A549 (cell line): Measurements from ENCODE around the gene SLC39A11. TPM values are rescaled to one million over a fixed set of nuclear protein-coding genes. Genes with fewer than 3 reads are reported as not detected.
"Not testable (repeated sequence)": the region's sequence is repeated elsewhere in the genome, so short reads cannot be mapped to it uniquely, and the experiment has no call there.

ENCODE experiments used
- ATAC-seq, 2 experiments: fragments of 200-7000 bp in 1 of 2; fragments of >200 bp in 1 of 2; cut with Nextera tagmentation in 1 of 2; cut with Tn5 transposase in 1 of 2; 3 replicates each; pipeline versions ENCODE4 v1.8.0 to v1.9.1; 2018 to 2020; ENCODE audit warnings: mild to moderate bottlenecking in 1 of 2, moderate library complexity in 1 of 2
- CTCF ChIA-PET: fragments of 300-600 bp; sonication (Branson Sonifier 250); formaldehyde crosslinking; extraction: SDS; loops from one replicate; lab custom pipeline; 2021; ENCODE audit warnings: antibody characterized with exemption, inconsistent platforms; lab: Yijun Ruan, JAX
- POLR2A ChIA-PET: fragments of 350-600 bp; formaldehyde crosslinking; extraction: SDS; loops from one replicate; lab custom pipeline; 2021; ENCODE audit warnings: antibody characterized with exemption, inconsistent platforms; lab: Yijun Ruan, JAX
- DNase-seq, 2 experiments: peaks; one replicate each; pipeline versions ENCODE4 v3.0.0 to v3.0.0-alpha.2; 2011 to 2016; ENCODE audit warnings: low read depth in 1 of 2, low spot score in 1 of 2
- FAIRE-seq: peaks from 2 replicates; lab custom pipeline; 2011; peaks lifted over from hg19 to GRCh38; lab: Jason Lieb, UNC
- H3K27ac ChIP-seq, 2 experiments: fragments of >200 bp; sonication (Bioruptor Twin); formaldehyde crosslinking; 3 replicates each; pipeline ENCODE4 v1.5.1; 2016 to 2017
- H3K4me1 ChIP-seq: fragments of >200 bp; sonication (Bioruptor Twin); formaldehyde crosslinking; 3 replicates; pipeline ENCODE4 v1.6.1; 2016
- H3K4me2 ChIP-seq: fragments of >200 bp; sonication (Bioruptor Twin); formaldehyde crosslinking; 3 replicates; pipeline ENCODE4 v1.6.1; 2016
- H3K4me3 ChIP-seq: fragments of >200 bp; sonication (Bioruptor Twin); formaldehyde crosslinking; 3 replicates; pipeline ENCODE4 v1.5.1; 2016
- H3K9me3 ChIP-seq: fragments of >200 bp; sonication (Bioruptor Twin); formaldehyde crosslinking; 3 replicates; pipeline ENCODE4 v1.6.1; 2016
- BCL3 ChIP-seq: fragments of >200 bp; sonication (Bioruptor Twin); formaldehyde crosslinking; IDR thresholded peaks from 3 replicates; pipeline ENCODE4 v1.6.1; 2016
- BHLHE40 ChIP-seq: IDR thresholded peaks from 2 replicates; pipeline ENCODE4 v1.6.1; 2012; ENCODE audit warnings: low read depth, low read length, inconsistent platforms
- CBX2 ChIP-seq: fragments of 200-600 bp; sonication (generic); IDR thresholded peaks from 2 replicates; pipeline ENCODE4 v1.6.1; 2016; ENCODE audit warnings: low read depth, mild to moderate bottlenecking, borderline replicate concordance
- EHMT2 ChIP-seq: fragments of 200-600 bp; sonication (generic); IDR thresholded peaks from 2 replicates; pipeline ENCODE4 v1.6.1; 2016; ENCODE audit warnings: antibody characterized with exemption, low read depth, mild to moderate bottlenecking, moderate library complexity
- EP300 ChIP-seq, 2 experiments: fragments of >200 bp; sonication (Bioruptor Twin); formaldehyde crosslinking; IDR thresholded peaks; 2 replicates in 1 of 2; 3 replicates in 1 of 2; pipeline ENCODE4 v1.6.1; 2016 to 2017
- HOXB13 ChIP-seq: fragments of 250-450 bp; sonication (Bioruptor Pico); IDR thresholded peaks from 2 replicates; pipeline ENCODE4 v1.5.0; 2020; ENCODE audit warnings: low read depth, mild to moderate bottlenecking, moderate library complexity
- HOXB5 ChIP-seq: fragments of 250-450 bp; sonication (Bioruptor Pico); IDR thresholded peaks from 2 replicates; pipeline ENCODE4 v1.5.0; 2020; ENCODE audit warnings: mild to moderate bottlenecking, moderate library complexity
- KDM1A ChIP-seq: fragments of 200-600 bp; sonication (generic); IDR thresholded peaks from 2 replicates; pipeline ENCODE4 v1.6.1; 2016; ENCODE audit warnings: low read depth, mild to moderate bottlenecking
- KDM5A ChIP-seq: fragments of 200-600 bp; sonication (generic); IDR thresholded peaks from 2 replicates; pipeline ENCODE4 v1.6.1; 2016; ENCODE audit warnings: antibody characterized with exemption, mild to moderate bottlenecking
- MAFK ChIP-seq: fragments of 450-650 bp; IDR thresholded peaks from 2 replicates; pipeline ENCODE4 v1.6.1; 2014; ENCODE audit not compliant: partially characterized antibody
- MAX ChIP-seq: IDR thresholded peaks from 2 replicates; pipeline ENCODE4 v1.6.1; 2012
- NFE2L2 ChIP-seq: fragments of 150-350 bp; conservative IDR thresholded peaks from 2 replicates; pipeline ENCODE4 v1.6.1; 2014; ENCODE audit warnings: low read length
- NPAS2 ChIP-seq: fragments of 250-450 bp; sonication (Bioruptor Pico); IDR thresholded peaks from 2 replicates; pipeline ENCODE4 v1.8.0; 2022; ENCODE audit warnings: mild to moderate bottlenecking, moderate library complexity, borderline replicate concordance
- POLR2A ChIP-seq: IDR thresholded peaks from 2 replicates; pipeline ENCODE4 v1.6.1; 2012; ENCODE audit warnings: mild to moderate bottlenecking, low read length
- RAD21 ChIP-seq, 2 experiments: fragments of >200 bp in 1 of 2; sonication (Bioruptor Twin) in 1 of 2; formaldehyde crosslinking in 1 of 2; IDR thresholded peaks in 1 of 2; conservative IDR thresholded peaks in 1 of 2; 2 replicates in 1 of 2; 3 replicates in 1 of 2; pipeline ENCODE4 v1.6.1; 2012 to 2018; ENCODE audit warnings: inconsistent platforms in 1 of 2
- RFX5 ChIP-seq: fragments of 450-650 bp; IDR thresholded peaks from 2 replicates; pipeline ENCODE4 v1.7.1; 2014; ENCODE audit warnings: antibody characterized with exemption, mild to moderate bottlenecking, moderate library complexity
- RNF2 ChIP-seq: fragments of 200-600 bp; sonication (generic); IDR thresholded peaks from 2 replicates; pipeline ENCODE4 v1.6.1; 2016; ENCODE audit warnings: low read depth, mild to moderate bottlenecking, antibody characterized with exemption, moderate library complexity, borderline replicate concordance
- TP53 ChIP-seq: fragments of 250-450 bp; sonication (Bioruptor Pico); IDR thresholded peaks from 2 replicates; pipeline ENCODE4 v1.5.0; 2021; ENCODE audit warnings: mild to moderate bottlenecking, moderate library complexity
- USF2 ChIP-seq: fragments of 450-650 bp; IDR thresholded peaks from 2 replicates; pipeline ENCODE4 v1.6.1; 2014; ENCODE audit warnings: antibody characterized with exemption
- ZC3H11A ChIP-seq: fragments of 450-650 bp; IDR thresholded peaks from 2 replicates; pipeline ENCODE4 v1.6.1; 2014; ENCODE audit warnings: antibody characterized with exemption, mild to moderate bottlenecking
- whole genome bisulfite sequencing: methylation state at CpG from one replicate; pipeline ENCODE4 v1.1.6; 2017; ENCODE audit errors: missing lambda C conversion rate; 5-methylcytosine and 5-hydroxymethylcytosine counted together
- polyA plus RNA-seq, 4 experiments: library from polyadenylated mRNA; depleted of rRNA in 3 of 4; stranded (reverse); fragments of >200 nt; fragmentation: RNase III in 1 of 4; extraction: RNeasy Plus Mini Kit Qiagen cat#74134 plus additional on column Dnase treatment in 1 of 4; gene quantifications; 2 replicates in 3 of 4; 3 replicates in 1 of 4; pipeline ENCODE4 v1.2.3, GENCODE V29; 2011 to 2017
- TF ChIP-seq, protein P1 (sequence below): fragments of 150-350 bp; IDR thresholded peaks from 2 replicates; pipeline ENCODE4 v1.6.1; 2014; ENCODE audit warnings: low read depth, mild to moderate bottlenecking, low read length
- TF ChIP-seq, protein P2 (sequence below): IDR thresholded peaks from 2 replicates; pipeline ENCODE4 v1.6.1; 2012; ENCODE audit warnings: low read depth, borderline replicate concordance
- TF ChIP-seq, protein P3 (sequence below): fragments of >200 bp; sonication (Bioruptor Twin); formaldehyde crosslinking; IDR thresholded peaks from 2 replicates; pipeline ENCODE4 v1.6.1; 2016

Gene SLC39A11
- polyA plus RNA-seq, 2 of the 4 experiments (the other 2 are of a cell fraction) = 18.4 to 25.2 TPM

DNA sequence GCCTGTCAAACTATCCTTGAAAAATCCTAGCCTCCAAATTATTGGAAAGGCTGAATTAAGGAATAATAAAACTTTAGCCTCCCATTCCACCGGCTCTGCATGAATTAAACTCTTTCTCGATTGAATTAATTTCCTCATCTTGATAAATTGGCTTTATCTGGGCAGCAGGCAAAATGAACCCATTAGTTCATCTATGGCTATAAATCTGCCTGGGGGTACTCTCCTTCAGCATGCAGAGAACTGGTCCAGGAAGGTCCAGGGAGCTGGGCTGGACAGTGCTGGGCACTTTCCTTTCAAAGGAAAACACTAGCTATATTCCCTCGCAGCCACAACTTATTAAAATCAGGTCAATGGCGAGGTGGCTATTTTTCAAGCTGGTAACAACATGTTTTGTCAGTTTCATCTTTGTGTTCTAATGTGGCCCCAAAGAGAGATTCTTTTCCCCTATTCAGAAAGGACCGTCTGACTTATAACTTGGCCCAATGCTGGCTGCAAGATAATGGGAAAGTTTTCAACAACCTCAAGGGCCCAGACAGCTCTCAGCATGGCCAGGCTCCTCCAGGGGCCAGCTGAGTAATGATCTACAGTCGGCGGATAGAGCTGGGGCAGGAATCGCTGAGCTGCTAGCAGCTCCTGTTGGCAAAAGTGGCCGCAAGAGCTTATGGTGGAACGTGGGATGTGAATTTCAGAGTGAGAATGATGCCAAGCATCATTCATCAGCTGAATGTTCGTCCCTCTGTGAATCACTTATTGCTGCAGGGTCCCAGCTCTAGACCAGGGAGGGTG is 326.9 kb downstream of the SLC39A11 start (continued):
- TF ChIP-seq EHMT2 (no peak), KDM1A (no peak)

- ChIA-PET CTCF (interaction anchor here (0.5 to 6.3 kb wide), 4 partner anchors 14 to 454 kb away, joined by 3 to 31 read pairs (median 3); no protein-coding TSS in a partner anchor), POLR2A (no interaction called here)
- H3K9me3 ChIP-seq = no peaks in the 10 kb centered on the region
- H3K4me2 ChIP-seq = no peak overlapping the region
- DNase-seq (no peak), ATAC-seq (no peak), FAIRE-seq (no peak)
- 46% methylated on average over 3 of the region's 3 CpGs for WGBS
- no peaks in the 10 kb centered on the region for H3K4me1 ChIP-seq
- H3K27ac ChIP-seq = no peak overlapping the region
- no peak overlapping the region for H3K4me3 ChIP-seq
- TF ChIP-seq, protein P1, sequence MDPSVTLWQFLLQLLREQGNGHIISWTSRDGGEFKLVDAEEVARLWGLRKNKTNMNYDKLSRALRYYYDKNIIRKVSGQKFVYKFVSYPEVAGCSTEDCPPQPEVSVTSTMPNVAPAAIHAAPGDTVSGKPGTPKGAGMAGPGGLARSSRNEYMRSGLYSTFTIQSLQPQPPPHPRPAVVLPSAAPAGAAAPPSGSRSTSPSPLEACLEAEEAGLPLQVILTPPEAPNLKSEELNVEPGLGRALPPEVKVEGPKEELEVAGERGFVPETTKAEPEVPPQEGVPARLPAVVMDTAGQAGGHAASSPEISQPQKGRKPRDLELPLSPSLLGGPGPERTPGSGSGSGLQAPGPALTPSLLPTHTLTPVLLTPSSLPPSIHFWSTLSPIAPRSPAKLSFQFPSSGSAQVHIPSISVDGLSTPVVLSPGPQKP = no peak
- TF ChIP-seq HOXB13 (CRISPR knock-in tag) (no peak), NPAS2 (CRISPR knock-in tag) (no peak), EP300 (IDR thresholded peaks at IDR 0.05) (no peak), RFX5 (no peak)
- TF ChIP-seq, protein P2, sequence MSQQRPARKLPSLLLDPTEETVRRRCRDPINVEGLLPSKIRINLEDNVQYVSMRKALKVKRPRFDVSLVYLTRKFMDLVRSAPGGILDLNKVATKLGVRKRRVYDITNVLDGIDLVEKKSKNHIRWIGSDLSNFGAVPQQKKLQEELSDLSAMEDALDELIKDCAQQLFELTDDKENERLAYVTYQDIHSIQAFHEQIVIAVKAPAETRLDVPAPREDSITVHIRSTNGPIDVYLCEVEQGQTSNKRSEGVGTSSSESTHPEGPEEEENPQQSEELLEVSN = no peak
Measured at GRCh38 chr17:72764632-72765041, 327.9 kb downstream of the SLC39A11 start.

- CTCF ChIA-PET = interaction anchor here (1.1 to 6.3 kb wide), 3 partner anchors 21 to 204 kb away, joined by 3 to 31 read pairs (median 5); no protein-coding TSS in a partner anchor
Measured at GRCh38 chr17:72763981-72764380, 328.5 kb downstream of the SLC39A11 start.

DNA sequence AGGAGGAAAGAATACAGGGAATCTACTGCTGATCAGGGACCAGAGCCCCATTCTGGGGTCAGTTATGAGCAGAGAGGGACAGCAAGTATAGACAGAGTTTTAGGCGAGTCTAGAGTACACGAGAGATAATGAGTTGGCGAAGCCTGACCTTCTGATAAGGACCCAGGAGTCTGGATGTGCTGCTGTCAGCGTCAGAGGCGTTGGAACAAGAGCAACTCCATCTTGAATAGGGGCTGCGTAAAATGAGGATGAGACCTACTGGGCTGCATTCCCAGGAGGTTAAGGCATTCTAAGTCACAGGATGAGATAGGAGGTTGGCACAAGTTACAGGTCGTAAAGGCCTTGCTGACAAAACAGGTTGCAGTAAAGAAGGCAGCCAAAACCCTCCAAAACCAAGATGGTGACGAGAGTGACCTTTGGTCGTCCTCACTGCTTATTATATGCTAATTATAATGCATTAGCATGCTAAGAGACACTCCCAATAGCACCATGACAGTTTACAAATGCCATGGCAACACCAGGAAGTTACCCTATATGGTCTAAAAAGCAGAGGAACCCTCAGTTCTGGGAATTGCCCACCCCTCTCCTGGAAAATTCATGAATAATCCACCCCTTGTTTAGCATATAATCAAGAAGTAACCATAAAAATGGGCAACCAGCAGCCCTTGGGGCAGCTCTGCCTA is 330.5 kb downstream of the SLC39A11 start:
- CTCF ChIA-PET = interaction anchor here (3.3 kb wide), 1 partner anchor 36 kb away, joined by 11 read pairs; no protein-coding TSS in a partner anchor
- H3K9me3 ChIP-seq, H3K27ac ChIP-seq, FAIRE-seq, ATAC-seq, H3K4me3 ChIP-seq, DNase-seq, H3K4me2 ChIP-seq, POLR2A ChIA-PET, H3K4me1 ChIP-seq: not testable (repeated sequence)
- 85% methylated on average over 9 of the region's 9 CpGs for WGBS

More at GRCh38 chr17:72763981-72764380, 328.5 kb downstream of the SLC39A11 start:
- DNase-seq (no peak), ATAC-seq (no peak), FAIRE-seq (no peak)
- H3K4me3 ChIP-seq = no peak overlapping the region
- H3K4me1 ChIP-seq = no peaks in the 10 kb centered on the region
- POLR2A ChIA-PET = no interaction called here
- H3K27ac ChIP-seq = no peak overlapping the region
- no peak overlapping the region for H3K4me2 ChIP-seq
- WGBS = 79% methylated on average over 5 of the region's 5 CpGs
- no peaks in the 10 kb centered on the region for H3K9me3 ChIP-seq
- TF ChIP-seq, protein P3, sequence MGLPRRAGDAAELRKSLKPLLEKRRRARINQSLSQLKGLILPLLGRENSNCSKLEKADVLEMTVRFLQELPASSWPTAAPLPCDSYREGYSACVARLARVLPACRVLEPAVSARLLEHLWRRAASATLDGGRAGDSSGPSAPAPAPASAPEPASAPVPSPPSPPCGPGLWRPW = no peak
- TF ChIP-seq MAX (no peak), RAD21 (conservative IDR thresholded peaks at IDR 0.05 in 1 of 2, IDR thresholded peaks at IDR 0.05 in 1 of 2) (no peak), NFE2L2 (no peak), CBX2 (no peak), MAFK (no peak), RFX5 (no peak), BHLHE40 (no peak), ZC3H11A (no peak), RNF2 (no peak), TP53 (CRISPR knock-in tag) (no peak), BCL3 (no peak), KDM5A (no peak), USF2 (no peak), POLR2A (no peak), HOXB5 (no peak)
